Measurements from ENCODE around the gene TBC1D10B.

The TBC1D10B gene

DNA sequence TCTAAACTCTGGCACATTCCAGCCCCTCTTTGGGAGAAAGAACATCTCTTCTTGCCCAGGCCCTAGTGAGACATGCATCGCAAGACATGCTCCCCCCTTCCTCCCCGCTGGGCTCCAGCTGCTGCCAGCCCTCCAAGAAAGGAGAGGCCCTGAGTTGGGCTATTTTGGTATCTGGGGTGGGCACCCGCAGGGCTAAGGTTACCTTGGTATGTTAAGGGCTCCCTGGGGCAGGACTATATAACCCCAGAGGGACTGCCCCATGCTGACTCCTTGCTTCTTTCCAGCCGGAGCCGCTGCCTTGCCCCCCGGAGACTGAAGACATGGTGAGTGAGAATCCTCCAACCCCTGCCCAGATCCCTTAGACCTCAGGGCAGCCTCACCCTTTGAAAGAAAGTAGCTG, 4.2 kb upstream of the TBC1D10B start, which contains the start of gene MYL11:
TSS of gene MYL11 (plus strand) at position 265 of the 400 bp plus-strand sequence. CDS start at position 321, 56 bp downstream.
- DNase-seq (ENCODE audit: low read depth): no peak

DNA sequence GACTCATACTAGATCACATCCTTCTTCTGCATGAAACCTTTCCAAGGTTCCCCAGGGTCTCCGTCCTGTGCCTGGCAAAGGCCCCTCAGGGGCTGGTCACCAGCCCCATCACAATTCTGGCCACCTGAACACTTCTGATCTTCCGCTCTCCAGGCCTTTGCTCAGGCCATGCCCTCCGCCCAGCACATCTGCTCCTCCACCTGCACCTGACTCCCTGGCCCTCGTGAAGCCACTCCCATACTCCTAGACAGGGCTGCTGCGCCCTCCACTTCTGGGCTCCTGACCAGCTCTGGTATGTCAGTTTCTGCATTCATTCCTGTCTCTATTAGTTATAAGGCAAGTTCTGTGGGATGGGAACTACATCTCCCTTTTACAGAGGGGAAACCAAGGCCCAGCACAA, 2.4 kb upstream of the TBC1D10B start:
- DNase-seq (ENCODE audit: low read depth): no peak

DNA sequence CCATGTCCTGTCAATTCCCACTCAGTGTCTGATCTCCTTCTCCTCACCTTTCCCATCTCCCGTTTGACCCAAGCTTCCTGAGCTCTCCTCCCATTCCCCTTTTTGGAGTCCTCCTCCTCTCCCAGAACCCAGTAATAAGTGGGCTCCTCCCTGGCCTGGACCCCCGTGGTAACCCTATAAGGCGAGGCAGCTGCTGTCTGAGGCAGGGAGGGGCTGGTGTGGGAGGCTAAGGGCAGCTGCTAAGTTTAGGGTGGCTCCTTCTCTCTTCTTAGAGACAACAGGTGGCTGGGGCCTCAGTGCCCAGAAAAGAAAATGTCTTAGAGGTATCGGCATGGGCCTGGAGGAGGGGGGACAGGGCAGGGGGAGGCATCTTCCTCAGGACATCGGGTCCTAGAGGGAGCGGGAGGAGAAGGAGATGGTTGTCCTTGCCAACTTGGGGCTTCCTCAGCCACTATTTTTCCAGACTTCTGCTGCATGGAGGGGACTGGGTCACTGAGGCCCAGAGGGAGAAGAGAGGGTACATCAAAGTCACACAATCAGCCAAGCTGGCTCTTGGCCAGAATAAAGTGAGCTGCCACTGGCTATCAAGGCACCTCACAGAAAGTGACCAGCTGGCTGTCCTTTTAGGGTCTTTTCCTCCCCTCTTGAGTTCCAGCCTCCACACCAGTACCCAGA, 1.9 kb upstream of the TBC1D10B start:
- no peak for DNase-seq (ENCODE audit: low read depth)

DNA sequence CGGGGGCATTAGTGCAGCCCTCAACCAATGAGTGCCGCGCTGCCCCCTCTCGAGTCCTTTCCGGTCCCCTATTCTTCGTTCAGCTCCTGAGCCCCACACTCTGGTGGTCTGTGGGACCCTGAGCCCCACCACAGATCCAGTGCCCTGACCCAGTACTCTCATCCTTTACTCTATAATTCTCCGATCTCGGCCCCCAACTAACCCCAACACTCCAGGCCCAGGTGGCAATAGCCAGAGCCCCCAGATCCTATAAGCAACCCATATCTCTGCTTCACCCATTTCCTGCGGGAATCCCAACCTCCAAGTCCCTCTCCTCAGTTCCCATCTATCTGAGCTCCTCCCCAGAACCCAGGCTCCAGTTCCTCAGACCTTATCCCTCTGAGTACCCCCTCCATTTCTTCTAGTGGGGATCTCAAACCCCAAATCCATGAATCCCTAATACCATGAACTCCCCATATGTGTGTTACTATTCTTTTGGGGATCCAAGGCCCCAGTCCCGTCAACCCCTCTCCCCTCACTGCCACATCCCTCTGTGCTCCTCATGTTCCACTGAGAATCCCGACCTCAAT, 1.0 kb upstream of the TBC1D10B start:
- no peak for DNase-seq (ENCODE audit: low read depth)

DNA sequence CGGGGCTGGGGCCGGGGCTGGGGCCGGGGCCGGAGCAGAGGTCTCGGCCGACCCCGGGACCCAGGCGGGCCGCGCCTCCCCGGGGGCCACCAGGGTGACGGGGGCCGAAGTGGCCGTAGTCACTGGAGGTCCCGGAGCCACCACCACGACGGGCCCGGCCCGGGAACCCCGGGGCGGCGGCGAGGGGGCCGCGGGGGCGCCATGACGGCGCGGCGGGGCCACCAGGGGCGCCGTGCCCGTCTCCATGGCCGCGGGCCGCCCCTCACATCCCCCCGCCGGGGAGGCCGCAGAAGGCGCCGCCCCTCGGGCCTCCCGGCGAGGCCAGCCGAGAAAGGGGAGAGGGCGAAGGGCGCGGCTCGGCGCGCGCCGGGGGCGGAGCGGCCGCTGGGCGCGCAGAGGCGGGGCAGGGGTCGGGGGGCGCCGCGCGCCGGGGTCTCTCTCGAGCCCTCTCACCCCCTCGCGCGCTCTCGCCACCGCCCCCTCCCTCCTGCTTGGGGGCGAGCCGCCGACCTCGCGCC, 297 bp downstream of the TBC1D10B start:
- no peak for DNase-seq (ENCODE audit: low read depth)

DNA sequence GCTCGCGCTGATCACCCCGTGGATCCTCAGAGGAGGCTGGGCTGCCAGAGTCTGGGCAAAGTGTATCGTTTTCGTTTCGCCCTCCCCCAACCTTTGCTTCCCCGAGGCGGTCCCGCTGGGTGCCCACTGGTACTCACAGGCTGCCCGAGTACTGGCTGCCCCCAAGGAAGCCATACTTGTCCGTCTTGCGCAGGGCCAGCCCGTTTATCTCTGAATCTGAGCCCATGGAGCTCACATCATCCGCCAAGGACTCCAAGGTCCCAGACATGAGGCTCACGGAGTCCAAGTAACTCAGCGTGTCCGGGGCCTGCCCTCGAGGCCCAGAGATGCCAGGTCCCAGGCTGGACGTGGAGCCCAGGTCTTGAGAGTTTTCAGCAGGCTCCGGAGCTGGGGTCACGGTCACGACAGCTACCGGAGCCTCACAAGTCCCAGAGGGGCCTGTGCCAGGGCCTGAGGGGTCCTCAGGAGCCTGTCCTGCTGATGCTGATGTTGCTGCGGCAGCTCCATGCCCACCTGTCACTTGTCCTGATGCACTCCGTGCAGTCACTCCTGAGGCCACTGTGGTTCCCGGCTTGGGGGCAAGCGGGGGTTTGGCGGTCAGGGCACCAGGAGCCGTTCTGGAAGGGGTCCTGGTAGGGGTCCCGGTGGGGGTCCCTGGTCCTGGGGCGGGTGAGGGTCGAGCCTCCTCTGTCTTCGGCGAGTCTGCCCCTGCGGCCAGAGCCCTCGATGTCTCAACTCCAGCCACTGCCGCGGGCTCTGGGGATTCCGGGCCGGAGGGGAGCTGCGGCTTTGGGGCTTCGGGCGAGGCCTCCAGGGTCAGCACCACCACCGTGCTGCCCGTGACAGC, 980 bp downstream of the TBC1D10B start:
- DNase-seq (ENCODE audit: low read depth): no peak

DNA sequence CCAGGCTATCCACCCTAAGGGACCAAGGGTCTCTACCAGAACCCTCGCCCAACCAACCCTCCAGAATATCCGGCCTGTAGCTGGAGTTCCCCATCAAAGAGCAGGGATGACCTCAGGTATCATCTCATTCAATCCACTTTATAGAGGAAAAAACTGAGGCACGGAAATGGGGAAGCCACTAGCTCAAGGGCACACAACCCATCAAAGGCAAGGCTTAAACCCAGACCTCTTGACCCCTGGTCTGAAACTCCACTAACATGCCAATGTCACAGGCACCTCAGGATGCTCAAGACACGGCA, 1.6 kb downstream of the TBC1D10B start:
- no peak for DNase-seq (ENCODE audit: low read depth)

DNA sequence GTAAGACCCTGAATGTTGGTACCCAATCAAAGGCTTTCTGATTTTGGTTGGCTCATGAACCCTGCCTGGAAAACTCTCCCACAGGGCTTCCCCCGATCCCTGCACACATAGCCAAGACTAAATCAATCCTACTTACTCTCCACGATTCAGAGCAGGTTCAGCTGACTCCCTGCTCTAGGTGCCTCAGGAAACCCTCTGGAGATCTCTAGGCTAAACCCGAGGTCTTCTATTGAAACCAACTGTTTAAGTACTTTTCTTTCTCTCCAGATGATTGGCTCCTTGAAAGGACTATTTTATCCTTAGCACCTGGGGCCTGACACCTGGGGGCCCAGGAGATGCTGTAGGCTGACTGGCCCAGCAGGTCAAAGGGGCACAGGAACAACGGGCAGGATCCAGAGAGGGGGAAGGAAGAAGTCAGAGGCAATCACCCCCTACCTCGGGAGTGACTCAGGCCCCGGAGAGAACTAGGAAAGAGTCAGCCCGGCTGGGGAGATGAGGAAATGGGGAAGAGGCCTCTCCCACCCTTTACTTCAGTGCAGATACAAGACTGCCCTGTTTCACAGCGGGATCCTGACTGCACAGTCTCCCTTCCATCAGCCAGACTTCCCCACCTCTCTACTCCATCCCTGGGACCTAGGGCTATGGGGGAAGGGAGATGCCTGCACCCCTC, 2.0 kb downstream of the TBC1D10B start:
- DNase-seq (ENCODE audit: low read depth): no peak

DNA sequence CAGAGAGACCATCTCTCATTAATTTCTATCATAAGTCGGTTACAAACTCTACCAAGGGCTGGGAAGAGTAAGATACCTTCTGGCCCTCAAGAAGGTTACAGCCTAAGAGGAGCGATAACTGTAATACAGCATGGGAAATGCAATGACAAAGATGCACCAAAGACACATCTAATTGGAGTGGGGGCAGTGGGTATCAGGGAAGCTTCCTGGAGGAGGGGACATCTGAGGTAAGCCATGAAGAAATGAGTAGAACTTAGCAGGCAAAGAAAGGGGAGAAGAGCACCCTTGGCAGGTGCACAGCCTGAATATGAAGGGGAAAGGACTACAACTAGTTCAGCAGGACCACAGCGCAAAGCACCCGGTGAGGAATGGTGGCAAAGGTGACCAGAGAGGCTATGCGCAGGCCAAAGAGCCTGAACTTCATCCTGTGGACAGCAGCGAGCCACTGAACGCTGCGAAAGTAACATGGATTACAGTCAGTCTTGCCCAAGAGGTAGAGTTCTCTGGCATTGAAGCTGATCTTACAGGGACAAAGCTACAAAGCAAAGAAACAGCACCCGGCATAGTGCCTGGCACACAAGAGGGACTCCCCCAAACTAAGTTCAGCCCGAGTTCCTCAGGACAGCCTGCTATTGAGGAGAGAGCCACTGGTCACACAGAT, 2.8 kb downstream of the TBC1D10B start:
- DNase-seq (ENCODE audit: low read depth): no peak

DNA sequence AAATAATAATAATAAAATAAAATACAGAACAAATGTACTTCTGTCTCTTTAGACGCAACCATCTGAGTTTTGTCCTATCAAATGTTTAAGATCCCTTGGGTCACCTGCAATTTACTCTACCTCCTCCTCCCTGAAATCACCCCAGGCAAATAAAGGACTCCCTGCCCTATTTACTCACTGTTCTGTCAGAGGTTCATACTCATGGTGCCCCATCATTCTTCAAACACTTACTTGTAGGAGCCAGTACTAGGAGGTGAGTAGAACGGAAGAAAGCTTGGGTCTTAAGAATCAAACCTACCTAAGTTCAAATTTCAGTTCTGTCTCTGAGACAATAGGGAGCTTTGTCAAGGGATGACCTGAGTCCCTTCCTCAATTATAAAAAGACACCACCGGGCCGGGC, 3.8 kb downstream of the TBC1D10B start:
- no peak for DNase-seq (ENCODE audit: low read depth)

DNA sequence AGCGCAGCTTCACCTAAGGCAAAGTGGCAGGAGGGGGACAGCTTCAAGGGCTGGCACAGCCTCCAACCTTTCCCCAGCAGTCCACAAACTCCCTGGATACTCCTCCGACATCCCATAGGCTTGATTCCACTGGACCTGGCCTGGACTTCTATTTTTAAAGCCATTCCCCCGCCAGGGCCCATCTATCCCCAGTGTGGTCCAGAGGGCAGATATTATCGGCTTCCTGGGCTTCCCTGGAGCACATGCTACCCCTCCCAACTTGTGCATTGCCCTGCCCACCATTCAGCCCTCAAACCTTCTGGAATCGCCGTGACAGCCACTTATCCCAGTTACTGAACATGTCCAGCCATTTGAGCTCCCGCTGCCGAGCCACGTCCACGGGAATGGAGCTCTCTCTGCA, 5.1 kb downstream of the TBC1D10B start:
- DNase-seq (ENCODE audit: low read depth): no peak

DNA sequence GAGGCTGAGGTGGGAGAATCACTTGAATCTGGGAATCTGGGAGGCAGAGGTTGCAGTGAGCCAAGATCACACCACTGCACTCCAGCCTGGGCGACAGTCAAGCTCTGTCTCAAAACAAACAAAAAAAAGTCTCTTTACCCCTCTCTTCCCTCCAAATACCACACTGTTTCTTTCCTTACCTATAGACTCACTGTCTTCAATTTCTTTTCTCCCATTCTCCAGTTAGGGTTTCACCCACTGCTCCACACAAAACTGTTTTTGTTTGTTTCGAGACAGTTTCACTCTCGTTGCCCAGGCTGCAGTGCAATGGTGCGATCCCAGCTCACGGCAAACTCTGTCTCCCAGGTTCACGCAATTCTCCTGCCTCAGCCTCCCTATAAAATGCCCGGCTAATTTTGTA, 9.1 kb downstream of the TBC1D10B start:
- no peak for DNase-seq (ENCODE audit: low read depth)

DNA sequence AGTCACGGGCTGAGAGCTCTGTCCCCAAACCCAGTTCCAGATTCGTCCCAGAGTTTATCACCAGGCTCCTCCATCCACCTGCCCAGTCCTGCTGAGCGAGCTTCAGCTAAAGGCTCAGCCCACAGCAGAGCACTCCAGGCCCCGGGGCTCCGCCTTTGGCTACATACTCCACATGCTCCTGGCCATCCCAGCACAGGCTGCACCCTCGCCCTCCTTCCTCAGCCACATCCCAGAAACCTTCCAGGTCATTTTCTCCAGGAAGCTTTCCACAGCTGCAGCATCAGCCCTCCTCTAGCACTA, 10.5 kb downstream of the TBC1D10B start:
- no peak for DNase-seq (ENCODE audit: low read depth)

DNA sequence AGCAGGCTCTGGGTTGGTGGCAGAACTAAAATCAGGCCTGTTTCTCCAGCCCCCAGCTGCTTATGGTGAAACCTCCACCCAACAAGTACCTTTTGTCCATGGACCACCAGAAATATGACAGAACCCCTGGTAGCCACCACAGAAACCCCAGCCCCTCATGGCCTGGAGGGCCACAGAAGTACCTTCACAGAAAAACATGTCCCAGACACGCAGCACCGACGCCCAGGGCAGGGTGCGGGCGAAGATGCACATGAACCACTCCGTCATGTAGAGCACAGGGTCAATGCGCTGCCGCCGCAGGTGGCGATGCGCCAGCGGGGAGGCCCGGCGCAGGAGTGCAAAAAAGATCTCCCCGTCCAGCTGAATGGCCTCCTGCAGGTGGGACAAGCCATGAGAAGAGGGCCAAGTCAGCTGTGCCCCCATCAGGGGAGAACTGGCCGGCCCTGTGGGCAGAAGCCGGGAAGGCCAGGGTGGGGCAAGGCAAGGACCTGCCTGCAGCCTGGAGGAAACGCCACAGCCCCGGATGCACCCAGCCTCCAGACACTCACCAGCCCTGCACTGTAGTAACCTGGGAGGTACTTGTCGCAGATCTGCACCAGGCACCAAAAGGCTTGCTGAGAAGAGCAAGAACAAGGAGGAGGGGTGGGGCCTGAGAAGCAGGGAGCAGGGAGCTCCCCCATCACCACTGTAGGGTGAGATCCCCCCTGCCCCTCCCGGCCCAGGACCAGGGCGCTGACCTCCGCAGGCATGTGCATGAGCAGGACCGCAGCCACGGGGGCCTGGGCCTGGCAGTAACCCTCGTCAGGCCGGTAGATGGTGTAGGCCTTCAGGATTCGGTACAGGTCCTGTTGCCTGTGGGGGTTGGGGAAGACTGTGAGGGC, 11.1 kb downstream of the TBC1D10B start:
- no peak for DNase-seq (ENCODE audit: low read depth)

DNA sequence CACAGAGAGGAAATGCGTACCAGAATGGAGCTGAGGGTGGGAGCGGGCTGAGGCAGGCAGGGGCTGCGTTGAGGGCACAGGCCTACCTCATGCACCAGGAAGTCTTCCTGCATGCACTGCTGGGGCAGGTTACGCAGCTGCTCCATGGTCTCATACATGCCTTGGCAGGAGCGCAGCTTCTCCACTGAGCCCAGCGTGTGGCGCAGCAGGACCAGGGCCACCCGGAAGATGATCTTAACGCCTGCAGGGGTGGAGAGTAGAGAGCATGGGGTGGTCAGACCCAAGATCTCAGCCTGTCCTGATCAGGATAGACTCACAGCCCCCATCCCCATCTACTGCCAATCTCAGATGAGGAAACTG, 11.7 kb downstream of the TBC1D10B start:
- no peak for DNase-seq (ENCODE audit: low read depth)

DNA sequence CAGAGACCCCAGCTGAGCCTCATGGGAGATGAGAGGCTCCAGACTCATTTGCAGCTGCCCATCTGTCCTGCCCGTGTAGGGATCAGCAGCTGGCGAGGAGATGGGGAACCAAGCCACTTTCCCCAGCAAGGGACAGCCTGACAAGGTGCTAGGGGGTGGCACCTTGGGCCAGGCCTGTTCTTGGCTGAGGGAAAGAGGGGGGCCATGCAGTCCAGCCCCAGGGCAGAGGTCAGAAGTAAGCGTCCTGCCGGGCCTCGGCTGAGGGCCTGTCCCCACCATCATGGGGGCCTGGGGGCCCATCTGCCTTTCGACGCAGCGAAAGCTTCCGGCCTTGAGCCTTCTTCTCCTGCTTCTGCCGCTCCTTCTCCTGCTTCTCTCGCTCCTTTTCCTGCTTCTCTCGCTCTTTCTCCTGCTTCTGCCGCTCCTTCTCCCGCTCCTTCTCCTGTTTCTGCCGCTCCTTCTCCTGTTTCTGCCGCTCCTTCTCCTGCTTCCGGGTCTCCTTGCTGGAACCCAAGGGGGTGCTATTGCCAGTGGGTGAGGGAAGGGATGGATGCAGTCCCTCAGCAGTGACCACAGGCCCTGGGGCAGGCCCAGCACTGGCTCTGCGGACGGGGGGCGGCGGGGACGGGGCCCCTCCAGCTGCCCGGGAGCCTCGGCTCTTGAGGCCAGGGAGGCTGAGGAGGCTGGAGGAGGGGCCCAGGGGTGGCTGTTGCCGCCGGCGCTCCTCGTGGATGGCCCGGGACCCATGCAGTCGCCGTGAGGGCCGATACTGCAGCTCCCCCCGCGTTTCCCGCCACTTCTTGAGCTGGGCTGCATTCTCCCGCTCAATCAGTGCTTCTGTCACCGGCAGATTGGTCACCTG, 12.3 kb downstream of the TBC1D10B start:
- no peak for DNase-seq (ENCODE audit: low read depth)

DNA sequence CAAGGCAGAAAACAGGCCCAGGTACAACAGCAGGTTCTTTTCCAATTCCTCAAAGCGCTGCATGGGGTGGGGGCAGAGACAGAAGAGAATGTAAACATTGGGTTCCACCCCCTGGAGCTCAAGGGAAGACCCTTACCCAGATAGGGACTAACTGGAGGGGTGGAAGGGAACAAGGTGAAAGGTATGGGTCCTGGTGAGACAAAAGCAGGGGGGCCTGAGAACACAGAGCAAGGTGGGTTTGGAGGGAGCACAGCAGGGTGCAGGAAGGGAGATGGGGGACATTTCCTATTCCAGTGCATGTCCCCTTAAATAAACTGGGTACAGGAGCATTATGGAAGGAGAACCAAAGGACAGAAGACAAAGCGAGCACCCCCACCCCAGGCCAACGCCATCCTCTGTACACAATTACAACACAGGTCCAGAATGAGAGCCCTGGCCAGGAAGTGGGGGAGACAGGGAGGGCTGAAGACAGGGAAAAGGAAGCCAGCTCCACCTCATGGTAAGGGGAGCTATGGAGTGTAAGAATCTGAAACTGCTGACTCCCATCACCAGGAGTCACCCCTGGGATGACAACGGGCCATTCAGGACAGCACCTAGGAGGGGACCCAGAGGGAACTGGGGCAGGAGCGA, 13.1 kb downstream of the TBC1D10B start:
- no peak for DNase-seq (ENCODE audit: low read depth)

DNA sequence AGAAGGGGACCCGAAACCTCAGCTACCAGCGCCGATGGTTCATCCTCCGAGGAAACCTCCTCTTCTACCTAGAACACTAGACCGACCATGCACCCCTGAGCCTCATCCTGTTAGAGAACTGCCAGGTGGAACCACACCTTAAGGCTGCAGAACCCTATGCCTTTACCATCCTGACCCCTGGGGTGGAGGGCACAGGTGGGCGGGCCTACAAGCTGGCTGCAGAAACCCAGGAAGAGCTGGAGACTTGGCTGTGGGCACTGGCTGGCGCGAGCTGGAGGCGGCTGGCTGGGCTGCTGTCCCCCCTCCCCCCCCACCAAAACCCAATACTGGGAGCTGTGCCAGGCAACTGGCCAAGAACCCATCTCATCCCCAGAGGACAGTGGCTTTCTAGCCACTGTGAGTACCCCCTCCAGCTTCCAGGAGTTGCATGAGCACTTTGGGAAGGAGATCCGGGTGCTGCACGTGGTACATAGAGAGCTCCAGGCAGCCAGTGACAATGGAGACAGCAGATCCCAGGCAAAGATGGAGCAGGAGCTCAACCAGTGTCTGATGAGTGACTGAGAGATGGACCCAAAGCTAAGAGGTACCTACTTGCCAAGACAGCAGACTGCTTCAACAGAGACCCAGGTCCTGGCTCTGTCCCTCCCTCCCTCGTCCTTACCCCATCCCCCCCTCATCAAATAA, 13.8 kb downstream of the TBC1D10B start:
- no peak for DNase-seq (ENCODE audit: low read depth)

DNA sequence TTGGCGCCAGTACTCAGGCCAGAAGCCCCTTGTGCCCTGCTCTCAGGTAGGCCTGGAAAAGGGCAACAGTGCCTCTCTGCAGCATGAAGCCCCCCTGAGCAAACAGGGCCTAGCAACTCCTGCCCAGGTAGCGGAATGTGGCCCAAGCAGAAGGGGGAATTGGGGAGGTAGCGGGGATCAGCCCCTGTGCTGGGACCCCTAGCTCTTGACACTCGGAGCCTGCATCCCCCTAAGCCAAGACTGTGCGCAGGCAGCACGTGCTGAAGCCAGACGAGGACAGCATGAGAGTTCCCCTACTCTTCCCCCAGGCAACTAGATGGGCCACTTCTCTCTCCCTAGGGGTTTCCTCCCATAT, 14.4 kb downstream of the TBC1D10B start:
- DNase-seq (ENCODE audit: low read depth): no peak
